Urothelium cell line (cell line): ENCODE measurements around the gene DAG1.

Experiments
- DNase-seq: peaks from one replicate; pipeline ENCODE4 v3.0.0; 2011; ENCODE audit warnings: low spot score, mixed read lengths
- FAIRE-seq: peaks from 2 replicates; lab custom pipeline; 2011; peaks lifted over from hg19 to GRCh38; lab: Jason Lieb, UNC

Gene DAG1

GRCh38 chr3:49512781-49513355 lies 42.8 kb downstream of the DAG1 start:
- no peak for FAIRE-seq

GRCh38 chr3:49513494-49514124 lies 43.5 kb downstream of the DAG1 start:
- FAIRE-seq (no peak), DNase-seq (no peak)

More at GRCh38 chr3:49512781-49513355, 42.8 kb downstream of the DAG1 start:
- no peak for DNase-seq

- no peak for FAIRE-seq
Observed at GRCh38 chr3:49518016-49518415, 47.9 kb downstream of the DAG1 start.

GRCh38 chr3:49518441-49518840 lies 48.4 kb downstream of the DAG1 start:
- FAIRE-seq: no peak
- DNase-seq: no peak

More at GRCh38 chr3:49518016-49518415, 47.9 kb downstream of the DAG1 start:
- DNase-seq: no peak

GRCh38 chr3:49519296-49519695 lies 49.2 kb downstream of the DAG1 start:
- no peak for FAIRE-seq
- peak; percentile 32 for DNase-seq

- FAIRE-seq: peak; percentile 77
- no peak for DNase-seq
Observed at GRCh38 chr3:49519916-49520385, 49.9 kb downstream of the DAG1 start.

GRCh38 chr3:49523756-49524747 lies 54.0 kb downstream of the DAG1 start:
- DNase-seq (no peak), FAIRE-seq (no peak)

- no peak for DNase-seq
- no peak for FAIRE-seq
Observed at GRCh38 chr3:49529567-49529966, 59.5 kb downstream of the DAG1 start.

- DNase-seq (no peak), FAIRE-seq (no peak)
Observed at GRCh38 chr3:49530231-49530630, 60.2 kb downstream of the DAG1 start.

- FAIRE-seq (peak; percentile 40), DNase-seq (no peak)
Observed at GRCh38 chr3:49530701-49531100, 60.6 kb downstream of the DAG1 start.

GRCh38 chr3:49531218-49531617 lies 61.2 kb downstream of the DAG1 start:
- DNase-seq (no peak), FAIRE-seq (no peak)

- no peak for FAIRE-seq
- DNase-seq: no peak
Observed at GRCh38 chr3:49531715-49532114, 61.6 kb downstream of the DAG1 start.

GRCh38 chr3:49533031-49533430 lies 63.0 kb downstream of the DAG1 start:
- DNase-seq (no peak), FAIRE-seq (no peak)

GRCh38 chr3:49533786-49534519 lies 63.9 kb downstream of the DAG1 start:
- DNase-seq (no peak), FAIRE-seq (no peak)

GRCh38 chr3:49534581-49535441 lies 64.7 kb downstream of the DAG1 start:
- no peak for FAIRE-seq
- DNase-seq: no peak

GRCh38 chr3:49535971-49536874 lies 66.2 kb downstream of the DAG1 start:
- FAIRE-seq (peak; percentile 89), DNase-seq (no peak)

- FAIRE-seq: no peak
- DNase-seq: no peak
Observed at GRCh38 chr3:49536875-49537533, 66.9 kb downstream of the DAG1 start.
